Astrocyte of the spinal cord (primary cell): Measurements from ENCODE around the gene GRM4.

Experiments used
- DNase-seq: peaks from one replicate; pipeline ENCODE4 v3.0.0; 2011; ENCODE audit warnings: low read depth, low spot score
- H3K4me3 ChIP-seq: 2 replicates; pipeline ENCODE4 v1.5.1; 2011; ENCODE audit warnings: low read depth, mild to moderate bottlenecking, low read length, moderate library complexity
- in situ Hi-C: cut with HindIII; loops from 2 replicates; pipeline ENCODE4 v1.10.0; 2017; ENCODE audit warnings: low sequenced_read_pairs
- TF ChIP-seq, protein P1 (sequence below): IDR thresholded peaks from 2 replicates; pipeline ENCODE4 v1.5.1; 2012; ENCODE audit warnings: low read depth, mild to moderate bottlenecking, low read length, inconsistent platforms

Gene GRM4

DNA sequence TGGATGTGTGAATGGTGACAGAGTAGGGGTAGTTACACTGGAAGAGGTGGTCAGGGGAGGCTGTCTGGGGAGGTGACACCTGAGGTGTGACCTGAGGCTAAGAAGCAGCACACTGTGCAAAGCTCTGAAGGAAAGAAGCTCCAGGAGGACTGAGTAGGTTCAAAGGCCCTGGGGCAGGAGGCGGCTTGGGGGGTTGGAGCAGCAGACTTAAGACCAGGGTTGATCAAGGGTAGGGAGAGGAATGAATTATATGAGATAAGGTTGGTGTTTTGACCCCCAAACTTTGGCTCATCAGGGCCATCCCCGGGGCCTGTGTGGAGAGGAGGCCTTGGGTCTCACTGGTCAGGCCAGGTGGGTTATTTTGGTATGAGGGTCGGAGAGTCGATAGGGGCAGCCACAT, 166.1 kb downstream of the GRM4 start:
- no peak overlapping the region for H3K4me3 ChIP-seq
- in situ Hi-C loops: no loop called here
- TF ChIP-seq, protein P1, sequence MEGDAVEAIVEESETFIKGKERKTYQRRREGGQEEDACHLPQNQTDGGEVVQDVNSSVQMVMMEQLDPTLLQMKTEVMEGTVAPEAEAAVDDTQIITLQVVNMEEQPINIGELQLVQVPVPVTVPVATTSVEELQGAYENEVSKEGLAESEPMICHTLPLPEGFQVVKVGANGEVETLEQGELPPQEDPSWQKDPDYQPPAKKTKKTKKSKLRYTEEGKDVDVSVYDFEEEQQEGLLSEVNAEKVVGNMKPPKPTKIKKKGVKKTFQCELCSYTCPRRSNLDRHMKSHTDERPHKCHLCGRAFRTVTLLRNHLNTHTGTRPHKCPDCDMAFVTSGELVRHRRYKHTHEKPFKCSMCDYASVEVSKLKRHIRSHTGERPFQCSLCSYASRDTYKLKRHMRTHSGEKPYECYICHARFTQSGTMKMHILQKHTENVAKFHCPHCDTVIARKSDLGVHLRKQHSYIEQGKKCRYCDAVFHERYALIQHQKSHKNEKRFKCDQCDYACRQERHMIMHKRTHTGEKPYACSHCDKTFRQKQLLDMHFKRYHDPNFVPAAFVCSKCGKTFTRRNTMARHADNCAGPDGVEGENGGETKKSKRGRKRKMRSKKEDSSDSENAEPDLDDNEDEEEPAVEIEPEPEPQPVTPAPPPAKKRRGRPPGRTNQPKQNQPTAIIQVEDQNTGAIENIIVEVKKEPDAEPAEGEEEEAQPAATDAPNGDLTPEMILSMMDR: no peak
- DNase-seq: no peak

DNA sequence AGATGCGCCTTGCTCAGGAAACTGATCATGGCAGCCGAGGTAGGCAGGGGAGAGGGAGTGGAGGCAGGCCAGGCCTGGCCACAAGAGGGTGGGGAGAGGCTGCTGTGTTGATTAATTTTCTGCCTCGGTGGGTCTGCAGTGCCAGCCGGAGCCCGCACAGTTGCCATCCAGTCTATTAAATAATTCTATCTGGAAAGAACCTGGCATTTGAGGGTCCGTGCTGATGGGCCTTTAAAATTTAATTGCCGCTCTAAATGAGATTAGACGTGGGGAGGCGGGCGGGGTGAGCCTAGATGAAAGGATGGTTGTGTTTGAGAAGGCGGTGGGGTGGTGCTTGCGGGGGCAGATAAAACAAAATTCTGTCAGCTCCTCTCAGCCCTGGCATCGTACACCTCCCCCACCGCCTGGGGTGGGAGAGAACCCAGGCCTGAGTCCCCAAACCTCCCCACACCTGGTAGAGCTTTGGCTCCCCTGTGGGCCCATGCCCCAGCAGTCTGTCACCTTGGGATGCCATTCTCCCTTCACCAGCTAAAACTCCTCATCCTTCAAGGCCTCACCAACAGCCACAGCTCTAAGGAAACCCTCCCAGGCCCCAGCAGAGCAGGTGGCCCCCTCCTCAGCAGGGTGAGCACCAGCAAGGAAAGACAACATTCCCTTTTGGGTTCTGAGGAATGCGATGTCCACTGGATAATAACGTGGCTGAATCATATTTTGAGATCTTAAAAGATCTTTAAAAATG, 167.3 kb downstream of the GRM4 start:
- TF ChIP-seq, protein P1: no peak
- H3K4me3 ChIP-seq: no peak overlapping the region
- in situ Hi-C loops: no loop called here
- no peak for DNase-seq

DNA sequence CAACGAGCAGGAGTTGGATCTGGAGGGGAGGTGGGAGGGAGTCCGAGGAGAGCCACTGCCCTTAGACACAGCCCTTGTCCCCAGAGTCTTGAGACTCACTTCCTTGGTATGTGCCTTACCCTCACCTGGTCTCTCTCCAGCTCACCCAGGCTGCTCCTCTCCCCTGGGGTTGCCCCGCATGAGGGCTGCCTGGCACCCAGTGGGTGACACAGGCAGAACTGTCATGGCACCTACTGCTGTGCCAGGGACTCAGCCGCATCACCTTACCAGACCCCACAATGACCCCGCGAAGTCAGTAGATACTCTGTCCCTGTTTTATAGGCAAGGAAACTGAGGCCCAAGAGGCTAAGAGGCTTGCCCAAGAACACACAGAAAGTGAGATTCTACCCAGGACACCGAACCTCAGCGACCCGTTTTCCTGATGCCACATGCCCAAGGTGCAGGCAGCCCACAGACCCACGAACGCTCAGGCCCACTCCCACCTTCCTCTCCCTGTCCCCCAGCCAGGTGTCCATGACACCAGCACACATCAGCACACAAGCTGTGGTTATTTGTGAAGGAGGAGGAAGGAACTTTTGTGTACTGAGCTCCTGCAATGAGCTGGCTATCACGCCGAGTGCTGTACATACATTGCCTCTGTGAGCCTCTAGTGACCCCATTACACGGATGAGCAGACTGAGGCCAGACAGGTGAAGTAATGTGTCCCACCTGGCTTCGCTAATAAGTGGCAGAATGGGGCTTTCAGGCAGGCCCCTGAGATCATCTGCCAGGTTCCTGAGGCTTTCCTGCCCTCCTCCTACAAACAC, 168.1 kb downstream of the GRM4 start:
- TF ChIP-seq, protein P1: no peak
- in situ Hi-C loops: no loop called here
- DNase-seq: no peak
- no peak overlapping the region for H3K4me3 ChIP-seq

DNA sequence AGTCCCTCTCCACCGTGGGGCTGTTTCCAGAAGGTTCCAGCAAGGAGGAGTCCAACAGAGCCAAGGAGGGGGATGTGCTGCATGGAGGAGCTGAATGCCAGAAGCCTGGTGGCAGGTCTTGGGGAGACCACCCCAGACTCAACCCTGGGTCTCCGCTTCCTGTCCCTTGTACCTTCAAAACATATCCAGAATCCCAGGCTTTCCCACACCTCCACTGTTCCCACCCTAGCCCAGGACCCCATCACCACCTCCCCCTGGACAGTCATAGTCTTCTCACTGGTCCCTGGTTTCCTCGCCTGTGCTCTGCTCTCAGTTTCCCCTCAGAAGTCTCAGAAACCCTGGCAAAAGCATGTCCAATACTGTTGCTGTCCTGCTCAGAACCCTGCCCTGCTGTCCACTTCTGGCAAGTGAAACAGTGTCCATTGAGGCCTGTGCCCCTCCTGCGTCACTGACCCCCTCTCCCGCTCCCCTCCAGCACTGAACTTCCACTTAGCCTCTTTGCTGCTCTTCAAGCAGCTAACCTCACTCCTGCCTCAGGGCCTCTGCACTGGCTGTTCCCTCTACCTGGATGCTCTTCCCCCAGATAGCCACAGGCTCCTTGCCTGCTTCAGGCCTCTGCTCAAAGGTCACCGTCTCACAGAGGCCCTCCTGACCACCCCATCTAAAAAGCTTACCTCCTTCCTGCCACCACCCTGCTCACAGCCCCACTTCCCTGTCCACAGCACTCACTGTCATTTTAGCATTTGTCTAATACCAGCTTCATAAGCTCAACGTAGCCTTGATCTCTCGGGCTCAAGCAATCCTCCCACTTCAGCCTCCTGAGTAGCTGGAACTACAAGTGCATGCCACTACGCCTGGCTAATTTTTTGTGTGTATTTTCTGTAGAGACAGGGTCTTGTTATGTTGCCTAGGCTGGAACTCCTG, 169.2 kb downstream of the GRM4 start:
- H3K4me3 ChIP-seq: no peak overlapping the region
- TF ChIP-seq, protein P1: no peak
- DNase-seq: no peak
- in situ Hi-C loops: no loop called here

DNA sequence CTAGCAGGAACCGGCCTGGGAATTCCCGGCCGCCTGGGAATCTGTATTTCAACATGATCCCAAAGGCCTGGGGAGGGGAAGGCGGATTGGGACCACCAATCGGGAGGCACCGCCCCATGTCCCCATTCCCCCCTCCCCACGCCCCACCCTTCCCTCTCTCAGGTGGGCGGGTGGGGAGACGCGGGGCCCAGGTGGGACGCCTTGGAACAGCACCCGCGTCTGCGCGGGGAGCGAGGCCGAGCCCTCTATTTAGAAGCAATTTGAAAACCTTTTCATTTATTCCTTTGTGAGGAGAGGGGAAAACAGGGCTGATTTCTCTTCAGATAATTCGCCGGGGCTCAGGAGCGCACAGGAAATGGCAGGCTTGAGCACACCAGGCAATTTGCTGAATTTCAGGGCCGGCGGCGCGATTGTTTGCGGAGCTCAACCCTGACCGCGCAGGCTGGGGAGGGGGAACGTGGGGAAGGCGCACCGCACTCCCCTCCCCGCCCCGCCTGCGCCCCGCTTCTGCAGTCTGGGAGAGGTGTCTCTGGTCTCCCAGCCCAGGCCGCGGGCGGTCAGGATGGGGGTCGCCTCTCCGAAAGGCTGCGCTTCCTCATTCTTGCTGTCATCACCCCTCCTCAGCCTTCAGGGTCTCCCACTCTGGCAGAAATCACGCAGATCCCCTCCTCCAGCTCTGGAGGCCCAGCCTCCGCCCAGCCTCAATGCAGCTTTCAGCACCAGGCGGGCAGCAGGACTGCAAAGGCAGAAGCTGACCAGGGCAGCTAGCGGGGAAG, 170.0 kb downstream of the GRM4 start:
- no peak for DNase-seq
- in situ Hi-C loops: no loop called here
- no peak overlapping the region for H3K4me3 ChIP-seq
- TF ChIP-seq, protein P1: no peak

DNA sequence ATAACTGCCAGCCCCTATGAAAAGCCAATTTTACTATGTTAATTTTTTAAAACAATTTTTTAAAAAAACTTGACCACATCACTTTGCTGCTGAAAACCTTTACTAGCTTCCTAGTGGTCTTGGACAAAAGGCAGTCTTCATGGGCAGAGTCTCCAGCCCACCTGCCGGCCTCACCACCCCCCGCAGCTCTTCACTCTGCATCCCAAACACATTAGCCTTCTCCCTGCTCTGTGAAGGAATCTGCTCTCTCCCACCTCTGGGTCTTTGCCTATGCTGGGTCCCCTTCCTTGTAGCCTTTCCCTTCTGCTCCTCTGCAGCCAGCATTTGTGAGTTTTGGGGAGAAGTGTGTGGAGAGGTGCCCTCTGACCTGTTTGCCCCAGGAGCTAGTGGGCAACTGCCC, 171.4 kb downstream of the GRM4 start:
- in situ Hi-C loops: no loop called here
- TF ChIP-seq, protein P1: no peak
- H3K4me3 ChIP-seq: no peak overlapping the region
- no peak for DNase-seq
